Ammon's horn (tissue), 1 donor: ENCODE results near the gene EIF3I.

Experiments
- DNase-seq: peaks from one replicate; pipeline ENCODE4 v3.0.0-alpha.2; 2016; ENCODE audit warnings: low spot score

Gene EIF3I

GRCh38 chr1:32198237-32199042 lies 23.8 kb upstream of the EIF3I start:
- DNase-seq, result no peak

DNA sequence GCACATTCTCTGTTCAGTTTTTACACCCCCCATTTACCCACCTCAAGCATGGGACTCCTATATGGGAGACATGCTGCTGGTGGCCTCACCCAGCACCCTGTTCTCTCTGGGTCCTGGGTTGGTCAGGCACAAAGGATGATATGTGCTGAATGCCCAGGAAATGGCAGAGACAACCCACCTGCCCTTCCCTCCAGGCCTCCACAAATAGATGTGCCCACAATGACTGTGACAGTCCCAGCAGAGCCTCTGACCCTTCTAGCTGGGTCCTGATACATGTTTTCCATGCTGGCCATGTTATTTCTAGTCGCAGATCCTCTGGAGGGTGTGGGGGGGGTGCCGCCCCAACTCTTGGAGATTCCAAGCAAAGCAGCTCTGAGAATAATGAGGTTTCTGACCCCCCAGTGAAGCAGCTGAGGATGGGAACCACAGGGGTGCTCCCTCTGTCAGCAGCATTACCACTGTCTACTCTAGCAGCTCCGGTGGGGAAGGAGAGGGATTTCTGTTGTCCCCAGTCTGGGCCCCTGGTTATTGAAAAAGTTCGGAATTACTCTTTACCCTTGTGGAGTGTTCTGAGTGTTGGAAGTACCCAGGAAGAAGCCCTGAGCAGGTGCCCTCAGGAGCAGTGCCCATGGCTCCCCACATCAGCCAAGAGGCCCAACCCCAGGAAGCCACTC lies 23.0 kb upstream of the EIF3I start:
- no peak for DNase-seq

GRCh38 chr1:32199717-32200072 lies 22.5 kb upstream of the EIF3I start:
- peak; percentile 49 for DNase-seq

- peak; percentile 76 for DNase-seq
These were observed 21.8 kb upstream of the EIF3I start, which contains the start of gene CCDC28B for GRCh38 chr1:32200226-32201010. Gene CCDC28B (plus strand): TSS chr1:32200595. CDS start chr1:32201936, 1,341 bp downstream.

GRCh38 chr1:32201011-32201855 lies 21.0 kb upstream of the EIF3I start:
- peak; percentile 54 for DNase-seq

- no peak for DNase-seq
These were observed 17.3 kb upstream of the EIF3I start for GRCh38 chr1:32204943-32205361.

DNA sequence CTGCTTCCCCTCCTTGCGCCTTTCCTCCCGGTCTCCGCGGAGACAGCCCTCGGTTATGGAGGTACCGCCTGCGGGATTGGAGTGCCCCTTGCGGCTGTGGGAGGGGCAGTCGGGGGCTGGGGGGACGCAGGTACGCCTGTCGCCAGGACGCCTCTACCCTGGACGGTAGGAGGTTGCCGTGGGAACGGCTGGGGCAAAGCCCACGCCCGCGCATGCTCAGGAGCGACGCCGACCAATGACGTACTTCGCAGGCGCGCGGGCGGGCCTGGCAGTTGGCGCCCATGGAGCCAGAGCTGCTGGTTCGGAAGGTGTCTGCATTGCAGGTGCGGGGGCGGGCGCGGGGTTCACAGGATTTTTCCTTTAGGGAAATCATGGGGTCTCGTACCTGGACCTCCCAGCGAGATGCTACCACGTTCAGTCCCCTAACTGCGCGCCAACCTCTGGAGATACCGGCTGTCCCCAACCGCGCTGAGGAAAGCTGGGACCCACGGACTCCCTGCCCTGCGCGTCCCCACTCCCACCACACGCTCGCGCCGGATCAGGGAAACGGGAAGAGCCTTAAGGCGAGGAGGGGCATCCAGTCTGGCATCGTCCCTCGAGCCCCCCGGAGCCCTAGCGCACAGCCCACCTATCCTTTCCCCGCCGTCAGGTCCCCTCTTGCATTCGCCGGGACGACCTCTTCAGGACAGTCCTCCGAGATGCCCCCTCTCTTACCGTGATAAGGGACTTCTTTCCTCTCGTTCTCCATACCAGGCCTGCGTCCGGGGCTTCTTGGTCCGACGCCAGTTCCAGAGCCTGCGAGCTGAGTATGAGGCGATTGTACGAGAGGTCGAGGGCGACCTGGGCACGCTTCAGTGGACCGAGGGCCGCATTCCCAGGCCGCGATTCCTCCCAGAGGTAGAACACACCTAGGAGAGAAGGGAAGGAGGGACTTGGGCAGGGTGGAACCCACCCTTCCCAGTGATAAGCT lies 16.5 kb upstream of the EIF3I start, which contains the start of gene IQCC:
TSS of gene IQCC (plus strand) at position 271 of the 970 bp plus-strand sequence. CDS start at position 282, 11 bp downstream.
- peak; percentile 93 for DNase-seq

DNA sequence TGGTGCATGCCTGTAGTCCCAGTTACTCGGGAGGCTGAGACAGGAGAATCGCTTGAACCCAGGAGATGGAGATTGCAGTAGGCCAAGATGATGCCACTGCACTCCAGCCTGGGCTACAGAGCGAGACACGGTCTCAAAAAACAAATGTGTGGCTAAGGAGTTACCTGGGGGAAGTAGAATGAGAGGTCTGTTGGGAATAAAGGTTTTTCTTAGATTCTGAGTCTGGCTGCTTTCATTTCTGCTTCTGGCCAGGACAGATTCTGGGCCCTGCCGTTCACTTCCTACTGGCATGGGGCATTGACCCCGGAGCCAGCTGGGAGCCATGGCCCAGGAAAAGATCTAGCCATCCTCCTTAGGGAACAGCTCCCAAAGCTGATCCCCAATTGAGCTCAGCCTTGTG lies 13.7 kb upstream of the EIF3I start:
- no peak for DNase-seq

DNA sequence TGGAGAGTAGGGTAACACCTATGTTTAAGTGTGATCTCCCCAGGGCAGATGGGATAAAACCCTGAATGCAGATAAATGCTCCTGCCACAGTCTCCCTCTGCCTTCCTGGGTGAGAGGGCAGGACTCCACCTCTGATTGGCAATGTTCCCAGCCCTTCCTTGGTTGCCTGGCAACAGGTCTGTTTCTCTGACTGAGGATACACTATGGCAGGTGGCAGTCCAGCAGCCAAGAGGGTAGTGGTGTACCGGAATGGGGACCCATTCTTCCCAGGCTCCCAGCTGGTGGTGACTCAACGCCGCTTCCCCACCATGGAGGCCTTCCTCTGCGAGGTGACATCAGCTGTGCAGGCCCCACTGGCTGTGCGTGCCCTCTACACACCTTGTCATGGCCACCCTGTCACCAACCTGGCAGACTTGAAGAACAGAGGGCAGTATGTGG lies 13.3 kb upstream of the EIF3I start, which contains the start of gene DCDC2B:
TSS of gene DCDC2B (plus strand) at position 199 of the 438 bp plus-strand sequence. CDS start at position 204, 5 bp downstream.
- peak; percentile 36 for DNase-seq

GRCh38 chr1:32215629-32216480 lies 6.4 kb upstream of the EIF3I start:
- peak; percentile 73 for DNase-seq

- DNase-seq, result no peak
These were observed 5.6 kb upstream of the EIF3I start for GRCh38 chr1:32216566-32216965.

GRCh38 chr1:32219022-32219421 lies 3.2 kb upstream of the EIF3I start:
- no peak for DNase-seq

- no peak for DNase-seq
These were observed 1.2 kb upstream of the EIF3I start for GRCh38 chr1:32220746-32221580.

GRCh38 chr1:32221581-32221979 lies 627 bp upstream of the EIF3I start:
- no peak for DNase-seq

DNA sequence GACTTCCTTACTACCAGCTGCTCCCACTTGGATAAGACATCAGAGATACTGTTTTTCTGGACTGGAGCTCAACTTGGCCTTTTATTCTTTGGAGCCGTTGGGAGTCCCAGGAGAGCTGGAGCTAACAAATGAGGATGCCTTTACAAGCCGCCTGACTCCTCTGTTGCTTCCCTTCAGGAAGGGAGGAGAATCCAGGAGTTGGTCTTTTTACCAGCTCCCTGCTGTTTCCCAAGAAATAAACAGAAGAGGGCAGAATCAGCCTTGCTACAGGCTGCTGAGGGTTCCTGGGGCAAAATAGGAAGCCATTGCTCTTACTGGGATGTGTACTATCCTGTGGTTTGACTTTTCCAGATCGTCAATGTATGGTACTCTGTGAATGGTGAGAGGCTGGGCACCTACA lies 1.5 kb downstream of the EIF3I start:
- no peak for DNase-seq

DNA sequence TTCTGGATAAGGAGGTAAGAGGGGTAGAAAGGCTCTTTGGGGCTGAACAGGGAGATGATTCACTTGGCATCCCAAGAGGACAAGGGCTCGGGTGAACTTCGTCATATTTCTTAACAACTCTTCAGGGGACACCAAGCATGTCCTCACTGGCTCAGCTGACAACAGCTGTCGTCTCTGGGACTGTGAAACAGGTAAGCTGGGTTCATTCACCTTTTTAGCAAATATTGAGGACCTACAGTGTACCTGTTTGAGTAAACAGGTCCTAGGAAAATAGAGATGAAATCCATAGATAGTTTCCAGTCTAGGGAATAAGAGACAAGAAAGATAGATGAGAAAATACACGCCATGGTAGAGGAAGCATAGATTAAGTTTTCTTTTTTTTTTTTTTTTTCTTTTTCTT lies 2.1 kb downstream of the EIF3I start:
- DNase-seq, result no peak

DNA sequence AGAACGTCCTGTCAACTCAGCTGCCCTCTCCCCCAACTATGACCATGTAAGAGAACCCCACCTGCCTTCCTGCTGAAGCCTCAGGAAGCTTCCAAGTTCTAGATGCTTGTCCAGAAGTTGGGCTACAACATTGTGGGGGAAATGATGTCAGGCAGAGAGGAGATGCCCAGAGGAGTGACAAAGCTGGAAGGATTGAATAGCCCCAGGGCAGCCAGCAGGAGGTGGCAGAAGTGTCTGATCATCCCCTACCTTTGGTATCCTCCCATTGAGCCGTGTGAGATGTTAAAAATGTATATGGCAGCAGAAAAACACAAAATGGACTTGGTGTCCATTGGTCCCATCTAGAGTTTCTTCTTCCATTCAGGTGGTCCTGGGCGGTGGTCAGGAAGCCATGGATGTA lies 6.6 kb downstream of the EIF3I start:
- DNase-seq, result no peak

GRCh38 chr1:32231843-32232432 lies 9.7 kb downstream of the EIF3I start:
- DNase-seq, result no peak
